ENCODE results near the gene DHRSX. TPM values are rescaled to one million over a fixed set of nuclear protein-coding genes. Genes with fewer than 3 reads are reported as not detected.

Gene DHRSX
- total and polyA plus RNA-seq, 2 of the 13 experiments (the other 11 are each of a cell fraction or from before 2014, with no cell fraction given), result 15.5 to 24.3 TPM

DNA sequence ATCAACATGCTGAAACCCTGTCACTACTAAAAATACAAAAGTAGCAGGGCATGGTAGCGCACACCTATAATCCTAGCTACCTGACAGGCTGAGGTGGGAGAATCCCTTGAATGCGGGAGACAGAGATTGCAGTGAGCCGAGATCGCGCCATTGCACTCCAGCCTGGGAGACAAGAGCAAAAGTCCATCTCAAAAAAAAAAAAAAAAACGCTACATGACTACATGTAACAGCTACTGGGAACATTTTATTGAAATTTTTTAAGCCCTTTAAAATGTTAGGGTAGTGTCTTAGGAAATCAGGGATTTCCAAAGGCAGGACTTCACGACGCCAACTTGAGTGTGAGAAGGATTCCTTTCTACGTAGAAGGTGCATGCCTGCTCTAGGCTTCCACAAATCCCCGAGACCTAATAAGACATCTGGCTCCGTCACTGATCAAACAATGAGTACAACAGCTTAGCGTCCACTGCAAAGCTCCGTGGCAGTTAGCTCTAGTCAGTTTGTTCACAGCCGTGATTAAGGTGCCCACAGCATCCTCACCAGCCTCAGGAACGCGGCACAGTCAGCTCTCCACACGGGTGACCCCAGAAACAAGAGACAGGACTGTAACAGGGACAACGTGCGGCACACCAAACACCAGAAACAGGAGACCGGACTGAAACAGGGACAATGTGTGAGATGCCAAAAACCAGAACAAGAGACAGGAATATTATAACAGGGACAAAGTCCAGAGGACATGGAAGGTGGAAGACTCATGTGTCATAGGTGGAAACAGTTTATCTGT, 33.7 kb downstream of the DHRSX start (continued):
- no peak for TF ChIP-seq FLYWCH1 (CRISPR knock-in tag; IDR thresholded peaks at IDR 0.05)
- TF ChIP-seq ZNF224 (CRISPR knock-in tag; IDR thresholded peaks at IDR 0.05), result no peak
- TF ChIP-seq, protein P1, sequence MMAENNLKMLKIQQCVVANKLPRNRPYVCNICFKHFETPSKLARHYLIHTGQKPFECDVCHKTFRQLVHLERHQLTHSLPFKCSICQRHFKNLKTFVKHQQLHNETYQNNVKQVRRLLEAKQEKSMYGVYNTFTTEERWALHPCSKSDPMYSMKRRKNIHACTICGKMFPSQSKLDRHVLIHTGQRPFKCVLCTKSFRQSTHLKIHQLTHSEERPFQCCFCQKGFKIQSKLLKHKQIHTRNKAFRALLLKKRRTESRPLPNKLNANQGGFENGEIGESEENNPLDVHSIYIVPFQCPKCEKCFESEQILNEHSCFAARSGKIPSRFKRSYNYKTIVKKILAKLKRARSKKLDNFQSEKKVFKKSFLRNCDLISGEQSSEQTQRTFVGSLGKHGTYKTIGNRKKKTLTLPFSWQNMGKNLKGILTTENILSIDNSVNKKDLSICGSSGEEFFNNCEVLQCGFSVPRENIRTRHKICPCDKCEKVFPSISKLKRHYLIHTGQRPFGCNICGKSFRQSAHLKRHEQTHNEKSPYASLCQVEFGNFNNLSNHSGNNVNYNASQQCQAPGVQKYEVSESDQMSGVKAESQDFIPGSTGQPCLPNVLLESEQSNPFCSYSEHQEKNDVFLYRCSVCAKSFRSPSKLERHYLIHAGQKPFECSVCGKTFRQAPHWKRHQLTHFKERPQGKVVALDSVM (CRISPR knock-in tag; IDR thresholded peaks at IDR 0.05), result no peak
- TF ChIP-seq, protein P2, sequence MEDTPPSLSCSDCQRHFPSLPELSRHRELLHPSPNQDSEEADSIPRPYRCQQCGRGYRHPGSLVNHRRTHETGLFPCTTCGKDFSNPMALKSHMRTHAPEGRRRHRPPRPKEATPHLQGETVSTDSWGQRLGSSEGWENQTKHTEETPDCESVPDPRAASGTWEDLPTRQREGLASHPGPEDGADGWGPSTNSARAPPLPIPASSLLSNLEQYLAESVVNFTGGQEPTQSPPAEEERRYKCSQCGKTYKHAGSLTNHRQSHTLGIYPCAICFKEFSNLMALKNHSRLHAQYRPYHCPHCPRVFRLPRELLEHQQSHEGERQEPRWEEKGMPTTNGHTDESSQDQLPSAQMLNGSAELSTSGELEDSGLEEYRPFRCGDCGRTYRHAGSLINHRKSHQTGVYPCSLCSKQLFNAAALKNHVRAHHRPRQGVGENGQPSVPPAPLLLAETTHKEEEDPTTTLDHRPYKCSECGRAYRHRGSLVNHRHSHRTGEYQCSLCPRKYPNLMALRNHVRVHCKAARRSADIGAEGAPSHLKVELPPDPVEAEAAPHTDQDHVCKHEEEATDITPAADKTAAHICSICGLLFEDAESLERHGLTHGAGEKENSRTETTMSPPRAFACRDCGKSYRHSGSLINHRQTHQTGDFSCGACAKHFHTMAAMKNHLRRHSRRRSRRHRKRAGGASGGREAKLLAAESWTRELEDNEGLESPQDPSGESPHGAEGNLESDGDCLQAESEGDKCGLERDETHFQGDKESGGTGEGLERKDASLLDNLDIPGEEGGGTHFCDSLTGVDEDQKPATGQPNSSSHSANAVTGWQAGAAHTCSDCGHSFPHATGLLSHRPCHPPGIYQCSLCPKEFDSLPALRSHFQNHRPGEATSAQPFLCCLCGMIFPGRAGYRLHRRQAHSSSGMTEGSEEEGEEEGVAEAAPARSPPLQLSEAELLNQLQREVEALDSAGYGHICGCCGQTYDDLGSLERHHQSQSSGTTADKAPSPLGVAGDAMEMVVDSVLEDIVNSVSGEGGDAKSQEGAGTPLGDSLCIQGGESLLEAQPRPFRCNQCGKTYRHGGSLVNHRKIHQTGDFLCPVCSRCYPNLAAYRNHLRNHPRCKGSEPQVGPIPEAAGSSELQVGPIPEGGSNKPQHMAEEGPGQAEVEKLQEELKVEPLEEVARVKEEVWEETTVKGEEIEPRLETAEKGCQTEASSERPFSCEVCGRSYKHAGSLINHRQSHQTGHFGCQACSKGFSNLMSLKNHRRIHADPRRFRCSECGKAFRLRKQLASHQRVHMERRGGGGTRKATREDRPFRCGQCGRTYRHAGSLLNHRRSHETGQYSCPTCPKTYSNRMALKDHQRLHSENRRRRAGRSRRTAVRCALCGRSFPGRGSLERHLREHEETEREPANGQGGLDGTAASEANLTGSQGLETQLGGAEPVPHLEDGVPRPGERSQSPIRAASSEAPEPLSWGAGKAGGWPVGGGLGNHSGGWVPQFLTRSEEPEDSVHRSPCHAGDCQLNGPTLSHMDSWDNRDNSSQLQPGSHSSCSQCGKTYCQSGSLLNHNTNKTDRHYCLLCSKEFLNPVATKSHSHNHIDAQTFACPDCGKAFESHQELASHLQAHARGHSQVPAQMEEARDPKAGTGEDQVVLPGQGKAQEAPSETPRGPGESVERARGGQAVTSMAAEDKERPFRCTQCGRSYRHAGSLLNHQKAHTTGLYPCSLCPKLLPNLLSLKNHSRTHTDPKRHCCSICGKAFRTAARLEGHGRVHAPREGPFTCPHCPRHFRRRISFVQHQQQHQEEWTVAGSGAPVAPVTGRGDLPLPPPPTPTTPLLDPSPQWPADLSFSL (CRISPR knock-in tag; IDR thresholded peaks at IDR 0.05), result no peak
- no peak for TF ChIP-seq IKZF4 (CRISPR knock-in tag; IDR thresholded peaks at IDR 0.05; ENCODE audit: borderline replicate concordance, low read depth, not compliant biosample characterization)
- peak; percentile 55 for TF ChIP-seq SALL1 (CRISPR knock-in tag; IDR thresholded peaks at IDR 0.05)
- TF ChIP-seq, protein P3, sequence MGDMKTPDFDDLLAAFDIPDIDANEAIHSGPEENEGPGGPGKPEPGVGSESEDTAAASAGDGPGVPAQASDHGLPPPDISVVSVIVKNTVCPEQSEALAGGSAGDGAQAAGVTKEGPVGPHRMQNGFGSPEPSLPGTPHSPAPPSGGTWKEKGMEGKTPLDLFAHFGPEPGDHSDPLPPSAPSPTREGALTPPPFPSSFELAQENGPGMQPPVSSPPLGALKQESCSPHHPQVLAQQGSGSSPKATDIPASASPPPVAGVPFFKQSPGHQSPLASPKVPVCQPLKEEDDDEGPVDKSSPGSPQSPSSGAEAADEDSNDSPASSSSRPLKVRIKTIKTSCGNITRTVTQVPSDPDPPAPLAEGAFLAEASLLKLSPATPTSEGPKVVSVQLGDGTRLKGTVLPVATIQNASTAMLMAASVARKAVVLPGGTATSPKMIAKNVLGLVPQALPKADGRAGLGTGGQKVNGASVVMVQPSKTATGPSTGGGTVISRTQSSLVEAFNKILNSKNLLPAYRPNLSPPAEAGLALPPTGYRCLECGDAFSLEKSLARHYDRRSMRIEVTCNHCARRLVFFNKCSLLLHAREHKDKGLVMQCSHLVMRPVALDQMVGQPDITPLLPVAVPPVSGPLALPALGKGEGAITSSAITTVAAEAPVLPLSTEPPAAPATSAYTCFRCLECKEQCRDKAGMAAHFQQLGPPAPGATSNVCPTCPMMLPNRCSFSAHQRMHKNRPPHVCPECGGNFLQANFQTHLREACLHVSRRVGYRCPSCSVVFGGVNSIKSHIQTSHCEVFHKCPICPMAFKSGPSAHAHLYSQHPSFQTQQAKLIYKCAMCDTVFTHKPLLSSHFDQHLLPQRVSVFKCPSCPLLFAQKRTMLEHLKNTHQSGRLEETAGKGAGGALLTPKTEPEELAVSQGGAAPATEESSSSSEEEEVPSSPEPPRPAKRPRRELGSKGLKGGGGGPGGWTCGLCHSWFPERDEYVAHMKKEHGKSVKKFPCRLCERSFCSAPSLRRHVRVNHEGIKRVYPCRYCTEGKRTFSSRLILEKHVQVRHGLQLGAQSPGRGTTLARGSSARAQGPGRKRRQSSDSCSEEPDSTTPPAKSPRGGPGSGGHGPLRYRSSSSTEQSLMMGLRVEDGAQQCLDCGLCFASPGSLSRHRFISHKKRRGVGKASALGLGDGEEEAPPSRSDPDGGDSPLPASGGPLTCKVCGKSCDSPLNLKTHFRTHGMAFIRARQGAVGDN (CRISPR knock-in tag; IDR thresholded peaks at IDR 0.05), result peak; percentile 30; the same call in 1 of the 2 replicates
- no peak for TF ChIP-seq MXI1 (IDR thresholded peaks at IDR 0.05; ENCODE audit: borderline replicate concordance, low read depth, low read length)
- TF ChIP-seq RXRB (CRISPR knock-in tag; IDR thresholded peaks at IDR 0.05; ENCODE audit: borderline replicate concordance), result no peak
- TF ChIP-seq HMGA1 (CRISPR knock-in tag; conservative IDR thresholded peaks at IDR 0.05), result no peak
- TF ChIP-seq ZNF557 (CRISPR knock-in tag; IDR thresholded peaks at IDR 0.05), result no peak
- TF ChIP-seq ZNF230 (CRISPR knock-in tag; IDR thresholded peaks at IDR 0.05), result no peak
- no peak for TF ChIP-seq ZNF232 (CRISPR knock-in tag; IDR thresholded peaks at IDR 0.05; ENCODE audit: borderline replicate concordance)
- TF ChIP-seq, protein P4, sequence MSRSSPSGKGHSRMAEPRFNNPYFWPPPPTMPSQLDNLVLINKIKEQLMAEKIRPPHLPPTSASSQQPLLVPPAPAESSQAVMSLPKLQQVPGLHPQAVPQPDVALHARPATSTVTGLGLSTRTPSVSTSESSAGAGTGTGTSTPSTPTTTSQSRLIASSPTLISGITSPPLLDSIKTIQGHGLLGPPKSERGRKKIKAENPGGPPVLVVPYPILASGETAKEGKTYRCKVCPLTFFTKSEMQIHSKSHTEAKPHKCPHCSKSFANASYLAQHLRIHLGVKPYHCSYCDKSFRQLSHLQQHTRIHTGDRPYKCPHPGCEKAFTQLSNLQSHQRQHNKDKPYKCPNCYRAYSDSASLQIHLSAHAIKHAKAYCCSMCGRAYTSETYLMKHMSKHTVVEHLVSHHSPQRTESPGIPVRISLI (CRISPR knock-in tag; IDR thresholded peaks at IDR 0.05; ENCODE audit: borderline replicate concordance), result peak; percentile 80
- TF ChIP-seq ZFP37 (CRISPR knock-in tag; IDR thresholded peaks at IDR 0.05; ENCODE audit: borderline replicate concordance), result no peak

All from HepG2 (cell line).